Superior temporal gyrus (tissue), 1 donor: ENCODE results near the gene SDK1.
"Not testable (repeated sequence)": the region's sequence is repeated elsewhere in the genome, so short reads cannot be mapped to it uniquely, and the experiment has no call there.

ENCODE experiments used
- DNase-seq: peaks from one replicate; pipeline ENCODE4 v3.0.0-alpha.2; 2016; ENCODE audit errors: extremely low spot score

Gene SDK1

GRCh38 chr7:3732395-3733005 is 431.4 kb downstream of the SDK1 start:
- DNase-seq, result peak; percentile 61

GRCh38 chr7:3733541-3734140 is 432.6 kb downstream of the SDK1 start:
- no peak for DNase-seq

- no peak for DNase-seq
These were observed 437.9 kb downstream of the SDK1 start for GRCh38 chr7:3738964-3739363.

GRCh38 chr7:3739983-3740382 is 438.9 kb downstream of the SDK1 start:
- no peak for DNase-seq

GRCh38 chr7:3747467-3747866 is 446.4 kb downstream of the SDK1 start:
- no peak for DNase-seq

- DNase-seq, result no peak
These were observed 447.3 kb downstream of the SDK1 start for GRCh38 chr7:3748389-3748788.

- no peak for DNase-seq
These were observed 452.8 kb downstream of the SDK1 start for GRCh38 chr7:3753868-3754267.

GRCh38 chr7:3754493-3755341 is 453.7 kb downstream of the SDK1 start:
- DNase-seq, result peak; percentile 91

- DNase-seq, result not testable (repeated sequence)
These were observed 454.9 kb downstream of the SDK1 start for GRCh38 chr7:3755778-3756453.

GRCh38 chr7:3757059-3757458 is 456.0 kb downstream of the SDK1 start:
- DNase-seq, result no peak

- no peak for DNase-seq
These were observed 459.6 kb downstream of the SDK1 start for GRCh38 chr7:3760651-3761050.

- no peak for DNase-seq
These were observed 461.2 kb downstream of the SDK1 start for GRCh38 chr7:3762146-3762831.

GRCh38 chr7:3767917-3768777 is 467.1 kb downstream of the SDK1 start:
- DNase-seq, result no peak

- no peak for DNase-seq
These were observed 470.9 kb downstream of the SDK1 start for GRCh38 chr7:3771906-3772305.

- DNase-seq, result no peak
These were observed 477.3 kb downstream of the SDK1 start for GRCh38 chr7:3778345-3778744.

- DNase-seq, result no peak
These were observed 479.0 kb downstream of the SDK1 start for GRCh38 chr7:3780016-3780415.

- DNase-seq, result no peak
These were observed 479.5 kb downstream of the SDK1 start for GRCh38 chr7:3780525-3780924.

GRCh38 chr7:3781607-3782006 is 480.6 kb downstream of the SDK1 start:
- no peak for DNase-seq

- DNase-seq, result no peak
These were observed 486.7 kb downstream of the SDK1 start for GRCh38 chr7:3787717-3788264.

- no peak for DNase-seq
These were observed 489.8 kb downstream of the SDK1 start for GRCh38 chr7:3790803-3791202.

GRCh38 chr7:3791327-3791726 is 490.3 kb downstream of the SDK1 start:
- no peak for DNase-seq
